GM10847 (cell line): Measurements from ENCODE around the gene PWP2.

Source experiments
- POLR2A ChIP-seq: IDR thresholded peaks from 2 replicates; pipeline ENCODE4 v1.6.1; 2011; ENCODE audit not compliant: insufficient read length; ENCODE audit errors: extremely low read depth

Gene PWP2

DNA sequence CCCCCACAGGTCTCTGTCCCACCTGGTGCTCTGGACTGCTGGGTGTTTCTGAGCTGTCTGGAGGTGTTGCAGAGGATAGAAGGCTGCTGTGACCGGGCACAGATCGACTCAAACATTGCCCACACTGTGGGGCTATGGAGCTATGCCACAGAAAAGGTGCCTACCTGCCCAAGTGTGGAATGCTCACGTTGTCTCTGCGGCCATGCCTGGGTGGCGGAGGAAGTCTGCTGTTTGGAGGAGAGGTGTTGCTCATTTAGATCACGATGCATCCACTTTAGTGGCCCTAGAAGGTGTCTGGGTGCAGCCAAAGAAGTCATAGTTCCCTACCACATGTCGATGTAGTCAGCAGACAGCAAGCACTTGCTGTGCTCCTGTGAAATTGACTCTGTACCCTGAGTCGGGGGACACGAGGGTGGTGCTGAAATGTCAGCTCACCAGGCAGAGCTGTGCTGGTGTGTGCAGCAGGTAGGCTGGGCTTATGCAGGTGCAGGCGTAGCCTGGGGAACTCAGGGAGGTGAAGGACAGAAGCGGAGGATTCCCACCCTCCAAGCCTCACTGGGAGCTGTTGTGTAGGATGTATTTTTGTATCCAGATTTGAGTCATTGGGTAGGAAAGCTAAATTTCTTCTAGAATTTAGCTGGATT, 32.8 kb upstream of the PWP2 start:
- no peak for TF ChIP-seq POLR2A

- no peak for TF ChIP-seq POLR2A
Observed at GRCh38 chr21:44076316-44076715, 30.9 kb upstream of the PWP2 start.

GRCh38 chr21:44078411-44078981, 28.7 kb upstream of the PWP2 start:
- TF ChIP-seq POLR2A: no peak

DNA sequence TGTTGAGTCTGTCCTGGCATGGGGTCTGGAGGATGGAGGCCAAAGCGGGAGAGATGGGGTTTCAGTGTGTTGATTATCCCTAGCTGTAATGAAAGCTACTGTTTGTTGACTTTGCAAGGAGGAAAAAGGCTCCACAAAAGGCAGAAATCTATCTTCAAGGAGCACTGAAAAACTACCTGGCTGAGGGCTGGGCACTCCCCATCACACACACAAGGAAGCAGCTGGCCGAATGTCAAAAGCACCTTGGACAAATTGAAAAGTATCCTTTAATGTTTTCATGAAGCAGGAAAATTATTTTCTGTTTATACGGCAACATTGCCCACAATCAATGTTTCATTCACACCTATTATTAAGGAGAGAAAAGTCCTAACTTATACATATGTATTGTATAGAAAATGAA, 27.8 kb upstream of the PWP2 start:
- no peak for TF ChIP-seq POLR2A

GRCh38 chr21:44079846-44080245, 27.4 kb upstream of the PWP2 start:
- TF ChIP-seq POLR2A: no peak

- no peak for TF ChIP-seq POLR2A
Observed at GRCh38 chr21:44082648-44083440, 24.4 kb upstream of the PWP2 start.

- no peak for TF ChIP-seq POLR2A
Observed at GRCh38 chr21:44083631-44084291, 23.4 kb upstream of the PWP2 start.

GRCh38 chr21:44084496-44085241, 22.5 kb upstream of the PWP2 start:
- no peak for TF ChIP-seq POLR2A

- TF ChIP-seq POLR2A: no peak
Observed at GRCh38 chr21:44085491-44086321, 21.5 kb upstream of the PWP2 start.

- no peak for TF ChIP-seq POLR2A
Observed at GRCh38 chr21:44086636-44087425, 20.4 kb upstream of the PWP2 start.

- TF ChIP-seq POLR2A: no peak
Observed at GRCh38 chr21:44087426-44088400, 19.5 kb upstream of the PWP2 start.

- TF ChIP-seq POLR2A: no peak
Observed at GRCh38 chr21:44088401-44088780, 18.8 kb upstream of the PWP2 start.
